Smooth muscle cell (in vitro differentiated cells): ENCODE measurements around the gene OR6C76. TPM values are rescaled to one million over a fixed set of nuclear protein-coding genes. Genes with fewer than 3 reads are reported as not detected.

ENCODE experiments used
- DNase-seq: peaks from one replicate; lab custom pipeline; 2025; ENCODE audit not compliant: unreplicated experiment; lab: John Stamatoyannopoulos, UW
- H2AFZ ChIP-seq: fragments of 200-600 bp; sonication (generic); 2 replicates; pipeline ENCODE4 v1.6.0; 2016; ENCODE audit warnings: antibody characterized with exemption, low read depth, mild to moderate bottlenecking
- H3F3A ChIP-seq: fragments of 200-600 bp; sonication (generic); 2 replicates; pipeline ENCODE4 v1.6.0; 2017; ENCODE audit warnings: antibody characterized with exemption, low read depth
- H3K27ac ChIP-seq: fragments of 200-600 bp; sonication (generic); 2 replicates; pipeline ENCODE4 v1.5.1; 2016; ENCODE audit warnings: low read depth, mild to moderate bottlenecking
- H3K27me3 ChIP-seq: fragments of 200-600 bp; sonication (generic); 2 replicates; pipeline ENCODE4 v1.6.1; 2016; ENCODE audit warnings: low read depth, mild to moderate bottlenecking
- H3K36me3 ChIP-seq: fragments of 200-600 bp; sonication (generic); 2 replicates; pipeline ENCODE4 v1.5.1; 2016; ENCODE audit warnings: low read depth
- H3K4me1 ChIP-seq: fragments of 200-600 bp; sonication (generic); 2 replicates; pipeline ENCODE4 v1.5.1; 2016; ENCODE audit warnings: low read depth
- H3K4me2 ChIP-seq: fragments of 200-600 bp; sonication (generic); 2 replicates; pipeline ENCODE4 v1.6.0; 2016; ENCODE audit warnings: mild to moderate bottlenecking
- H3K4me3 ChIP-seq: fragments of 200-600 bp; sonication (generic); 2 replicates; pipeline ENCODE4 v1.5.1; 2016; ENCODE audit warnings: mild to moderate bottlenecking
- H3K79me2 ChIP-seq: fragments of 200-600 bp; sonication (generic); 2 replicates; pipeline ENCODE4 v1.6.0; 2016; ENCODE audit warnings: low read depth, mild to moderate bottlenecking
- H3K9ac ChIP-seq: fragments of 200-600 bp; sonication (generic); 2 replicates; pipeline ENCODE4 v1.6.0; 2016; ENCODE audit warnings: low read depth
- H3K9me3 ChIP-seq: fragments of 200-600 bp; sonication (generic); replicated peaks from 2 replicates; pipeline ENCODE4 v1.5.1; 2016; ENCODE audit warnings: low read depth
- H4K20me1 ChIP-seq: fragments of 200-600 bp; sonication (generic); 2 replicates; pipeline ENCODE4 v1.6.0; 2016; ENCODE audit warnings: low read depth
- CTCF ChIP-seq: fragments of 200-600 bp; sonication (generic); IDR thresholded peaks from 2 replicates; pipeline ENCODE4 v1.5.1; 2017; ENCODE audit warnings: borderline replicate concordance, mild to moderate bottlenecking, antibody characterized with exemption; ENCODE audit not compliant: insufficient read depth, poor library complexity, severe bottlenecking
- WGBS: methylation state at CpG from one replicate; pipeline ENCODE4 v1.1.7; 2016; ENCODE audit warnings: low lambda C conversion rate; 5-methylcytosine and 5-hydroxymethylcytosine counted together
- polyA plus RNA-seq: library from polyadenylated mRNA; unstranded; fragments of >200 nt; fragmentation: Nextera tagmentation; extraction: Ambion mirVana; gene quantifications from 2 replicates; pipeline ENCODE4 v1.2.1, GENCODE V29; 2016
- total RNA-seq: library from RNA; depleted of rRNA; stranded (reverse); fragments of >200 nt; gene quantifications from 2 replicates; pipeline ENCODE4 v1.2.3, GENCODE V29; 2014

OR6C76 gene
- total RNA-seq (not detected in 2 replicates), polyA plus RNA-seq (not detected in 2 replicates)

GRCh38 chr12:55425954-55426353, at the start of gene OR6C76:
Gene OR6C76 (plus strand): TSS chr12:55426254. CDS start chr12:55426254, 0 bp downstream.
- DNase-seq: no peak
- Histone ChIP-seq H3K4me3 (no peak within 1 kb of the TSS), H3K27me3 (no peaks in the 10 kb centered on the region), H3K9ac (no peak within 1 kb of the TSS), H2AFZ (no peak within 1 kb of the TSS), H3K4me2 (no peak within 1 kb of the TSS), H3K79me2 (no peaks in the 10 kb centered on the region), H4K20me1 (no peaks in the 10 kb centered on the region), H3F3A (no peaks in the 10 kb centered on the region), H3K4me1 (no peaks in the 10 kb centered on the region), H3K36me3 (no peaks in the 10 kb centered on the region), H3K9me3 (no peaks in the 10 kb centered on the region), H3K27ac (no peak within 1 kb of the TSS)
- WGBS: 91% methylated on average over 4 of the region's 4 CpGs
- TF ChIP-seq CTCF: no peak

GRCh38 chr12:55385891-55386290, 40.2 kb upstream of the OR6C76 start:
- H3F3A ChIP-seq: no peaks in the 10 kb centered on the region
- no peak overlapping the region for H2AFZ ChIP-seq
- no peak for TF ChIP-seq CTCF
- H3K27me3 ChIP-seq: no peaks in the 10 kb centered on the region
- no peaks in the 10 kb centered on the region for H3K79me2 ChIP-seq
- no peaks in the 10 kb centered on the region for H3K36me3 ChIP-seq
- H3K4me1 ChIP-seq: no peaks in the 10 kb centered on the region
- H3K9me3 ChIP-seq: no peaks in the 10 kb centered on the region
- no peak for DNase-seq
- no peak overlapping the region for H3K27ac ChIP-seq
- no peak overlapping the region for H3K4me3 ChIP-seq
- no peak overlapping the region for H3K4me2 ChIP-seq
- no peak overlapping the region for H3K9ac ChIP-seq
- no peaks in the 10 kb centered on the region for H4K20me1 ChIP-seq

- no peak for DNase-seq
- TF ChIP-seq CTCF: no peak
- Histone ChIP-seq H3K9ac (no peak overlapping the region), H2AFZ (no peak overlapping the region), H3K27ac (no peak overlapping the region), H4K20me1 (no peaks in the 10 kb centered on the region), H3K27me3 (no peaks in the 10 kb centered on the region), H3K4me2 (no peak overlapping the region), H3K79me2 (no peaks in the 10 kb centered on the region), H3K4me3 (no peak overlapping the region), H3K9me3 (no peaks in the 10 kb centered on the region), H3K4me1 (no peaks in the 10 kb centered on the region), H3K36me3 (no peaks in the 10 kb centered on the region), H3F3A (no peaks in the 10 kb centered on the region)
- WGBS: 85% methylated on average over 23 of the region's 23 CpGs
Observed at GRCh38 chr12:55392032-55392795, 33.8 kb upstream of the OR6C76 start.

GRCh38 chr12:55396326-55396725, 29.7 kb upstream of the OR6C76 start:
- Histone ChIP-seq H3K9ac (no peak overlapping the region), H3F3A (no peaks in the 10 kb centered on the region), H2AFZ (no peak overlapping the region), H3K4me1 (no peaks in the 10 kb centered on the region), H3K4me2 (no peak overlapping the region), H3K36me3 (no peaks in the 10 kb centered on the region), H3K9me3 (no peaks in the 10 kb centered on the region), H3K27me3 (no peaks in the 10 kb centered on the region), H4K20me1 (no peaks in the 10 kb centered on the region), H3K27ac (no peak overlapping the region), H3K4me3 (no peak overlapping the region), H3K79me2 (no peaks in the 10 kb centered on the region)
- no peak for DNase-seq
- TF ChIP-seq CTCF: no peak
- 79% methylated on average over 1 of the region's 1 CpG for WGBS
